Neural progenitor cell (in vitro differentiated cells): ENCODE data around the gene IFITM2.

Experiments used
- CTCF ChIP-seq: fragments of 200-600 bp; sonication (generic); IDR thresholded peaks from 2 replicates; pipeline ENCODE4 v1.5.1; 2017; ENCODE audit warnings: antibody characterized with exemption, mild to moderate bottlenecking
- EZH2 ChIP-seq: fragments of 200-600 bp; sonication (generic); IDR thresholded peaks from 2 replicates; pipeline ENCODE4 v1.6.1; 2017; ENCODE audit warnings: antibody characterized with exemption, mild to moderate bottlenecking, moderate library complexity

- TF ChIP-seq CTCF (no peak), EZH2 (no peak)
These were observed 19.4 kb downstream of the IFITM2 start for GRCh38 chr11:326842-327580.
